K562 (cell line): ENCODE measurements around the gene GLIS1. TPM values are rescaled to one million over a fixed set of nuclear protein-coding genes. Genes with fewer than 3 reads are reported as not detected.
A peak's percentile ranks its signal among the peaks of the same experiment; 100 is the strongest.

ENCODE experiments used
- ATAC-seq: fragments of 200-7000 bp; cut with Tn5 transposase; 3 replicates; pipeline ENCODE4 v1.9.1; 2020; ENCODE audit warnings: moderate library complexity
- BruUV-seq: library from RNA; stranded (reverse); fragments of 400-500 nt; replicated peaks from 2 replicates; lab custom pipeline; 2021; lab: Mats Ljungman, UMichigan
- CTCF ChIA-PET: fragments of 300-600 bp; formaldehyde crosslinking; extraction: SDS; loops from one replicate; lab custom pipeline; 2021; ENCODE audit warnings: low intra/inter-chr PET ratio; lab: Yijun Ruan, JAX
- POLR2A ChIA-PET: fragments of 300-600, 350-650 bp; sonication (Branson Sonifier 250); formaldehyde crosslinking; extraction: SDS; loops from one replicate; lab custom pipeline; 2021; ENCODE audit warnings: antibody characterized with exemption, inconsistent platforms; lab: Yijun Ruan, JAX
- DNase-seq, 4 experiments: peaks; one replicate each; pipeline versions ENCODE4 v3.0.0 to v3.0.0-alpha.2; 2011 to 2018; ENCODE audit warnings: low spot score in 3 of 4, mixed read lengths in 3 of 4; ENCODE audit errors: extremely low read depth in 1 of 4
- FAIRE-seq: peaks from 2 replicates; lab custom pipeline; 2011; peaks lifted over from hg19 to GRCh38; lab: Jason Lieb, UNC
- H2AFZ ChIP-seq: 2 replicates; pipeline ENCODE4 v1.6.0; 2011; ENCODE audit warnings: low read depth, low read length, control low read depth, inconsistent platforms
- H3K27ac ChIP-seq: fragments of 200-600 bp; 3 replicates; pipeline ENCODE4 v1.8.0; 2011; ENCODE audit warnings: low read depth, mild to moderate bottlenecking, control low read depth, inconsistent platforms, low read length, moderate library complexity, mixed read lengths; ENCODE audit errors: extremely low read depth
- H3K27me3 ChIP-seq, 2 experiments: fragments of 300-600 bp in 1 of 2; 2 replicates in 1 of 2; 3 replicates in 1 of 2; pipeline versions ENCODE4 v1.6.0 to v1.8.0; 2011; ENCODE audit warnings: inconsistent platforms in 2 of 2, low read length in 2 of 2, mild to moderate bottlenecking in 1 of 2, mixed read lengths in 1 of 2, moderate library complexity in 1 of 2; ENCODE audit not compliant: control insufficient read depth in 2 of 2, insufficient read depth in 2 of 2
- H3K36me3 ChIP-seq: fragments of 300-600 bp; 3 replicates; pipeline ENCODE4 v1.8.0; 2011; ENCODE audit warnings: mild to moderate bottlenecking, low read length, inconsistent platforms; ENCODE audit not compliant: control insufficient read depth, insufficient read depth
- H3K4me1 ChIP-seq, 2 experiments: fragments of 200-600 bp in 1 of 2; replicated peaks in 1 of 2; 2 replicates in 1 of 2; 3 replicates in 1 of 2; pipeline versions ENCODE4 v1.5.1 to v1.8.0; 2011; ENCODE audit warnings: inconsistent platforms in 2 of 2, low read length in 2 of 2, mild to moderate bottlenecking in 1 of 2, mixed read lengths in 1 of 2, moderate library complexity in 1 of 2; ENCODE audit not compliant: control insufficient read depth in 2 of 2, insufficient read depth in 2 of 2
- H3K4me2 ChIP-seq: 2 replicates; pipeline ENCODE4 v1.6.1; 2011; ENCODE audit warnings: low read length, control low read depth, inconsistent platforms, mixed read lengths; ENCODE audit not compliant: insufficient read depth
- H3K4me3 ChIP-seq: fragments of 200-600 bp; sonication (generic), shearing (Covaris generic); 2 replicates; pipeline ENCODE4 v1.5.1; 2016; ENCODE audit warnings: control low read depth, inconsistent platforms
- H3K79me2 ChIP-seq: fragments of 200-600 bp; 3 replicates; pipeline ENCODE4 v1.8.0; 2011; ENCODE audit warnings: low read length, inconsistent platforms; ENCODE audit not compliant: control insufficient read depth, insufficient read depth
- H3K9ac ChIP-seq, 2 experiments: 2 replicates each; pipeline versions ENCODE4 v1.6.0 to v1.6.1; 2011; ENCODE audit warnings: low read depth in 2 of 2, low read length in 2 of 2, control low read depth in 1 of 2, inconsistent platforms in 1 of 2, mild to moderate bottlenecking in 1 of 2, mixed read lengths in 1 of 2; ENCODE audit not compliant: insufficient read depth in 1 of 2
- H3K9me1 ChIP-seq: one replicate; pipeline ENCODE4 v1.6.0; 2011; ENCODE audit warnings: inconsistent platforms, mild to moderate bottlenecking, low read length, moderate library complexity; ENCODE audit not compliant: control insufficient read depth, insufficient read depth
- H3K9me3 ChIP-seq: replicated peaks from 2 replicates; pipeline ENCODE4 v1.5.1; 2011; ENCODE audit warnings: low read depth, low read length, inconsistent platforms; ENCODE audit not compliant: control insufficient read depth, insufficient read depth
- H4K20me1 ChIP-seq: replicated peaks from 2 replicates; pipeline ENCODE4 v1.6.1; 2011; ENCODE audit warnings: low read length, inconsistent platforms, mixed read lengths; ENCODE audit not compliant: control insufficient read depth, insufficient read depth
- ATF7 ChIP-seq: fragments of 450-650 bp; IDR thresholded peaks from 2 replicates; pipeline ENCODE4 v1.7.1; 2014; ENCODE audit warnings: mild to moderate bottlenecking, moderate library complexity
- BHLHE40 ChIP-seq: IDR thresholded peaks from 2 replicates; pipeline ENCODE4 v1.6.1; 2011; ENCODE audit warnings: low read length, improper control_type of control experiment
- CTBP1 ChIP-seq: fragments of 450-650 bp; IDR thresholded peaks from 2 replicates; pipeline ENCODE4 v1.6.1; 2016; ENCODE audit warnings: borderline replicate concordance
- HDAC2 ChIP-seq: fragments of 450-650 bp; IDR thresholded peaks from 2 replicates; pipeline ENCODE4 v1.6.1; 2016; ENCODE audit warnings: mild to moderate bottlenecking
- L3MBTL2 ChIP-seq: fragments of 450-650 bp; IDR thresholded peaks from 2 replicates; pipeline ENCODE4 v1.6.1; 2016; ENCODE audit warnings: mild to moderate bottlenecking, moderate library complexity
- MAFF ChIP-seq: IDR thresholded peaks from 2 replicates; pipeline ENCODE4 v1.6.1; 2012; ENCODE audit warnings: low read length, improper control_type of control experiment
- MAFG ChIP-seq: fragments of 450-650 bp; conservative IDR thresholded peaks from 2 replicates; pipeline ENCODE4 v1.6.1; 2016; ENCODE audit warnings: missing genetic modification characterization, missing compliant biosample characterization
- MBD2 ChIP-seq: sonication (generic); IDR thresholded peaks from 2 replicates; pipeline ENCODE4 v1.6.1; 2016; ENCODE audit warnings: low read depth, borderline replicate concordance
- NBN ChIP-seq: fragments of 450-650 bp; IDR thresholded peaks from 2 replicates; pipeline ENCODE4 v1.6.1; 2016; ENCODE audit warnings: low read depth, mild to moderate bottlenecking
- RBM25 ChIP-seq: fragments of 200-400 bp; formaldehyde crosslinking; IDR thresholded peaks from 2 replicates; pipeline ENCODE4 v1.6.1; 2018; ENCODE audit warnings: low read length, low read depth, moderate library complexity; ENCODE audit not compliant: severe bottlenecking
- SPI1 ChIP-seq: IDR thresholded peaks from 2 replicates; pipeline ENCODE4 v1.6.1; 2011; ENCODE audit warnings: low read depth, low read length, control low read depth, borderline replicate concordance
- TBL1XR1 ChIP-seq, 2 experiments: IDR thresholded peaks; 2 replicates each; pipeline ENCODE4 v1.6.1; 2012; ENCODE audit warnings: improper control_type of control experiment in 2 of 2, low read length in 2 of 2, mild to moderate bottlenecking in 1 of 2
- TCF7L2 ChIP-seq: fragments of 150-350 bp; IDR thresholded peaks from 2 replicates; pipeline ENCODE4 v1.6.1; 2016; ENCODE audit warnings: low read depth, mild to moderate bottlenecking, low read length, moderate library complexity
- YBX1 ChIP-seq: fragments of 450-650 bp; IDR thresholded peaks from 2 replicates; pipeline ENCODE4 v1.7.1; 2016; ENCODE audit warnings: mild to moderate bottlenecking
- ZNF146 ChIP-seq: IDR thresholded peaks from one replicate; pipeline ENCODE4 v1.6.1; 2018; ENCODE audit warnings: missing compliant biosample characterization; ENCODE audit not compliant: unreplicated experiment
- ZNF175 ChIP-seq: fragments of 200-800 bp; sonication (Bioruptor generic); IDR thresholded peaks from 2 replicates; pipeline ENCODE4 v1.6.1; 2016; ENCODE audit warnings: low read depth, mild to moderate bottlenecking, missing genetic modification characterization, missing compliant biosample characterization
- WGBS: fragments of 100-300 bp; shearing (Covaris generic); methylation state at CpG from one replicate; pipeline ENCODE4 v1.1.6; 2016; ENCODE audit warnings: low coverage, mixed read lengths; ENCODE audit not compliant: insufficient coverage; ENCODE audit errors: missing lambda C conversion rate; 5-methylcytosine and 5-hydroxymethylcytosine counted together
- in situ Hi-C: fragments of 300-500 bp; cut with MboI; formaldehyde crosslinking; loops from 4 replicates; pipeline ENCODE4 v1.15.0; 2018; ENCODE audit warnings: inconsistent platforms, mixed read lengths
- intact Hi-C: fragments of 100-400 bp; cut with micrococcal nuclease; formaldehyde crosslinking; loops from 2 replicates; pipeline ENCODE4 v1.14.2; 2022
- polyA plus RNA-seq, 8 experiments: library from polyadenylated mRNA; depleted of rRNA in 4 of 8; stranded (reverse) in 5 of 8; unstranded in 3 of 8; fragments of >200 nt; fragmentation: Nextera tagmentation in 2 of 8; fragmentation: Illumina TruSeq in 1 of 8; extraction: Ambion mirVana in 2 of 8; extraction: Trizol in 1 of 8; gene quantifications; 2 replicates each; pipeline versions ENCODE4 v1.2.1 to v1.2.3, GENCODE V29; 2011 to 2014; ENCODE audit warnings: inconsistent platforms in 1 of 8, missing spikeins in 1 of 8
- total RNA-seq, 7 experiments: library from RNA; depleted of rRNA in 6 of 7; stranded (reverse); fragments of >200 nt in 6 of 7; fragmentation: Illumina TruSeq in 2 of 7; extraction: Trizol in 2 of 7; gene quantifications; 2 replicates each; pipeline versions ENCODE4 v1.2.1 to v1.2.3, GENCODE V29; 2011 to 2021; ENCODE audit warnings: low replicate concordance in 1 of 7
- TF ChIP-seq, protein P1 (sequence below), 2 experiments: fragments of 450-650 bp in 1 of 2; sonication (generic) in 1 of 2; formaldehyde crosslinking in 1 of 2; IDR thresholded peaks in 1 of 2; conservative IDR thresholded peaks in 1 of 2; 2 replicates each; pipeline versions ENCODE4 v1.6.1 to v1.8.1; 2016 to 2023; ENCODE audit warnings: mild to moderate bottlenecking in 2 of 2, moderate library complexity in 2 of 2, inconsistent platforms in 1 of 2, missing genetic modification reagents in 1 of 2
- TF ChIP-seq, protein P2 (sequence below): fragments of 250-450 bp; sonication (Bioruptor Pico); IDR thresholded peaks from 2 replicates; pipeline ENCODE4 v1.5.0; 2022; ENCODE audit warnings: mild to moderate bottlenecking

The GLIS1 gene
- total and polyA plus RNA-seq, 9 of the 15 experiments (the other 6 are each of a cell fraction or from before 2014, with no cell fraction given), result not detected

DNA sequence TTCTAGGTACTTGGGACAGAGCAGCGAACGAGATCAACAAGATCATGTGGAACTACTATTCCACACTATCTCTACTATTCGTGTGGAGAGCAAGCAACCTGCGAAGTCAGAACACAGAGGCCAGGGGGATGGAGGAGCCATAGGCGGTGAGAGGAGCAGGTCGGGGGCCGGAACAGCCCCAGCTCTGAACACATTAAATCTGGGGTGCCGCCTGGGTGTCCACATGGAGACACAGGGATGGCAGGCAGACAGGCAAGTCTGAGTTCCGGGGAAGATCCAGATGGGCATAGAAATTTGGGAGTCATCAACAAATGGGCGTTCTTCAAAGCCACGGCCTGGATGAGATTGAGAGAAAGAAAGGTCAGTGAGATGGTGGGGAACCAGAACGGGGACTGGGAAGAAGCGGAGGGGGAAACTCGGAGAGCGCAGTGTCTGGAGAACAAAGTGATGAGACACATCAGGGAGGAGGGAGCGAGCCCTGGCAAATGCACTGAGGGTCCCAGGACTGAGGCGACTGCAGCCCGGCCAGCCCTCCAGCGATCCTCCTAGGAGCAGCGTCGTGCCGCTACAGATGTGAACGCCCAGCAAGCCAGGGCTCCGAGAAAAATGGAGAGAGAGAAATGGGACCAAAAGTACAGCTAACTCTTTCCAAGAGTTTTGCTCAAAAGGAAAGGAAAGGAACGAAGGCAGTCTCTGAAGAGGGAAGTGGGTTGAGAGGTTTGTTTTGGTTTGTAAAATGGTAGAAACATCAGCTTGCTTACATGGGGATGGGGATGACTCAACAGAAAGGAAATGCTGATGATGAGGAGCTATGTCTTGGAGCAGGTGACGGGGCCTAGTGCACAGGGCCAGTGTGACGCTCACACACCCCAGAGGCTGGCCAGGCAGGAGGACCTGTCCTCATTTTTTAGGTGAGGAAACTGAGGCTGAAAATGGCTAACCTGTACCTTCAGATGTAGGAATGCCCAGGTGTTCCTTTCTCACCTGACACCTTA is 84.5 kb downstream of the GLIS1 start:
- in situ Hi-C loops (no loop called here), intact Hi-C loops (no loop called here)
- ATAC-seq (peak; percentile 70), DNase-seq (peak in 2 of 4 experiments; percentile 15 to 36), FAIRE-seq (no peak)
- H3K79me2 ChIP-seq, result no peaks in the 10 kb centered on the region
- H4K20me1 ChIP-seq, result peaks cover 5% of the 10 kb centered on the region; the same call in 1 of the 2 replicates
- POLR2A ChIA-PET, result interaction anchor here (0.7 kb wide), 1 partner anchor 23 kb away, joined by 4 read pairs; no protein-coding TSS in a partner anchor
- H3K9me1 ChIP-seq, result no peaks in the 10 kb centered on the region
- no TSS peak for BruUV-seq
- H3K36me3 ChIP-seq, result no peaks in the 10 kb centered on the region
- WGBS, result 1% methylated on average over 27 of the region's 27 CpGs
- H3K4me3 ChIP-seq, result no peak overlapping the region
- H3K4me2 ChIP-seq, result peak overlapping the region; percentile 37
- H2AFZ ChIP-seq, result peak overlapping the region; percentile 69; the same call in 1 of the 2 replicates
- peaks cover 28 to 52% of the 10 kb centered on the region in 2 experiments for H3K27me3 ChIP-seq
- peaks cover 2 to 6% of the 10 kb centered on the region in 2 experiments; a peak in 3 of 5 replicates for H3K4me1 ChIP-seq
- H3K9me3 ChIP-seq, result no peaks in the 10 kb centered on the region
- CTCF ChIA-PET, result no interaction called here
- H3K9ac ChIP-seq, result no peak overlapping the region
- H3K27ac ChIP-seq, result no peak overlapping the region
- no peak for TF ChIP-seq TBL1XR1 (IDR thresholded peaks at IDR 0.05; ENCODE audit: low read length in 2 of 2)
- TF ChIP-seq MAFF, result peak; percentile 3; the same call in 1 of the 2 replicates
- peak; percentile 41; the same call in 1 of the 2 replicates for TF ChIP-seq SPI1
- TF ChIP-seq TCF7L2, result no peak
- peak; percentile 61; the same call in 1 of the 2 replicates for TF ChIP-seq CTBP1
- peak; percentile 92 for TF ChIP-seq MAFG (tag)
- no peak for TF ChIP-seq RBM25
- TF ChIP-seq BHLHE40, result 0 out of 2 replicates have a peak, but pooled peaks have one; percentile 39
- peak; percentile 79 for TF ChIP-seq L3MBTL2
- no peak for TF ChIP-seq MBD2
- TF ChIP-seq, protein P1, sequence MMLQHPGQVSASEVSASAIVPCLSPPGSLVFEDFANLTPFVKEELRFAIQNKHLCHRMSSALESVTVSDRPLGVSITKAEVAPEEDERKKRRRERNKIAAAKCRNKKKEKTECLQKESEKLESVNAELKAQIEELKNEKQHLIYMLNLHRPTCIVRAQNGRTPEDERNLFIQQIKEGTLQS (IDR thresholded peaks at IDR 0.05), result peak; percentile 53
- TF ChIP-seq, protein P1 (CRISPR knock-in tag; conservative IDR thresholded peaks at IDR 0.05), result no peak
- TF ChIP-seq ATF7, result no peak
- TF ChIP-seq ZNF175 (CRISPR knock-in tag), result no peak
- no peak for TF ChIP-seq ZNF146 (CRISPR knock-in tag)
- TF ChIP-seq HDAC2, result no peak
- no peak for TF ChIP-seq NBN
- TF ChIP-seq, protein P2, sequence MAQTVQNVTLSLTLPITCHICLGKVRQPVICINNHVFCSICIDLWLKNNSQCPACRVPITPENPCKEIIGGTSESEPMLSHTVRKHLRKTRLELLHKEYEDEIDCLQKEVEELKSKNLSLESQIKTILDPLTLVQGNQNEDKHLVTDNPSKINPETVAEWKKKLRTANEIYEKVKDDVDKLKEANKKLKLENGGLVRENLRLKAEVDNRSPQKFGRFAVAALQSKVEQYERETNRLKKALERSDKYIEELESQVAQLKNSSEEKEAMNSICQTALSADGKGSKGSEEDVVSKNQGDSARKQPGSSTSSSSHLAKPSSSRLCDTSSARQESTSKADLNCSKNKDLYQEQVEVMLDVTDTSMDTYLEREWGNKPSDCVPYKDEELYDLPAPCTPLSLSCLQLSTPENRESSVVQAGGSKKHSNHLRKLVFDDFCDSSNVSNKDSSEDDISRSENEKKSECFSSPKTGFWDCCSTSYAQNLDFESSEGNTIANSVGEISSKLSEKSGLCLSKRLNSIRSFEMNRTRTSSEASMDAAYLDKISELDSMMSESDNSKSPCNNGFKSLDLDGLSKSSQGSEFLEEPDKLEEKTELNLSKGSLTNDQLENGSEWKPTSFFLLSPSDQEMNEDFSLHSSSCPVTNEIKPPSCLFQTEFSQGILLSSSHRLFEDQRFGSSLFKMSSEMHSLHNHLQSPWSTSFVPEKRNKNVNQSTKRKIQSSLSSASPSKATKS (CRISPR knock-in tag), result no peak
- TF ChIP-seq YBX1, result no peak
